ENCODE measurements around the gene FOXK2. TPM values are rescaled to one million over a fixed set of nuclear protein-coding genes. Genes with fewer than 3 reads are reported as not detected.

The FOXK2 gene
- total RNA-seq, 2 experiments from 2014 or later: 58.1 to 75.4 TPM

GRCh38 chr17:82615084-82616020 is 95.8 kb downstream of the FOXK2 start:
- no peaks in the 10 kb centered on the region for H3K9me3 Mint-ChIP-seq (ENCODE audit: low read depth)
- H3K27me3 Mint-ChIP-seq: no peaks in the 10 kb centered on the region
- intact Hi-C loops (cut with DNase I, micrococcal nuclease): loop anchor here in 1 of 2 experiments (5.0 kb wide), 1 partner anchor 52 kb away; no protein-coding TSS in a partner anchor
- CTCF ChIA-PET: interaction anchor here (0.6 to 0.9 kb wide), 2 partner anchors 24 to 294 kb away, joined by 3 read pairs; no protein-coding TSS in a partner anchor
- H3K27ac Mint-ChIP-seq: no peak overlapping the region
- DNase-seq (no peak), ATAC-seq (peak; percentile 40)
- POLR2A ChIA-PET: no interaction called here
- H3K36me3 Mint-ChIP-seq (ENCODE audit: low read depth): peaks cover 44% of the 10 kb centered on the region
- H3K4me3 Mint-ChIP-seq: no peak overlapping the region
- no peaks in the 10 kb centered on the region for H3K4me1 Mint-ChIP-seq

DNA sequence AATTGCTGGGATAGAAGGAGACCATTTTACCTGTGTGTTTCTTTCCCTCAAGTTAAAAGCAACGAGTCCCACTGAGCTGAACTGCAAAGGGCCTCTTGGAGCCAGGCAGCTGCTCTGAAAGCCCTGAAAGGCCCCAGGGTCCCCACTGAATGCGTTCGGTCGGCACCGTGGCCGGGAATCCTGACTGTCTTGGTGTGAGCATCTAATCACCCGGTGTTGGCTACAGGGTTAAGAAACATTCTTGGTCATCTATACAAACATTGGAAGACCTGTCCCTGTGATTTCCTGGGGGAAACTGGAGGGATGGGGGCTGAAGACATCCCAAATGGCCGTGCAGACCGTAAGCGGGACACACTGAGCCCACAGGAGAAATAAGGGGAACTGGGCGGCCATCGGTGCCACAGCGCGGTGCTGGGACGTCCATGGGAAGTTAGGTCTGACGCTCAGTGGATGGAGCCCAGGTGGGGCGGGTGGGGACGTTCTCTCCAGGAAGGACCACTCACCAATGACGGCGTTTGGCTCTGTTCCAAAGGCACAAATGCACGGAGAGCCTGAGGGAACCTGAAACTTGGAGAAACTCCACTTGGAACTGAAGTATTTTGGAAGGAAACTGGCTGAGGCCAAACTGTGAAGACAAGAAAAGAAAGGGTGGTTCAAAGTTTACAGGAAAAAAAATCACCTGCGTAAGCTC is 96.6 kb downstream of the FOXK2 start:
- Mint-ChIP-seq H3K27me3 (no peaks in the 10 kb centered on the region), H3K36me3 (ENCODE audit: low read depth) (peaks cover 52% of the 10 kb centered on the region), H3K27ac (no peak overlapping the region), H3K4me1 (no peaks in the 10 kb centered on the region), H3K9me3 (ENCODE audit: low read depth) (no peaks in the 10 kb centered on the region), H3K4me3 (no peak overlapping the region)
- ChIA-PET CTCF (interaction anchor here (0.6 to 1.1 kb wide), 2 partner anchors 12 to 295 kb away, joined by 3 read pairs; no protein-coding TSS in a partner anchor), POLR2A (no interaction called here)
- intact Hi-C loops (cut with DNase I, micrococcal nuclease): loop anchor here in 1 of 2 experiments (5.0 kb wide), 1 partner anchor 51 kb away; no protein-coding TSS in a partner anchor
- ATAC-seq (no peak), DNase-seq (no peak)

DNA sequence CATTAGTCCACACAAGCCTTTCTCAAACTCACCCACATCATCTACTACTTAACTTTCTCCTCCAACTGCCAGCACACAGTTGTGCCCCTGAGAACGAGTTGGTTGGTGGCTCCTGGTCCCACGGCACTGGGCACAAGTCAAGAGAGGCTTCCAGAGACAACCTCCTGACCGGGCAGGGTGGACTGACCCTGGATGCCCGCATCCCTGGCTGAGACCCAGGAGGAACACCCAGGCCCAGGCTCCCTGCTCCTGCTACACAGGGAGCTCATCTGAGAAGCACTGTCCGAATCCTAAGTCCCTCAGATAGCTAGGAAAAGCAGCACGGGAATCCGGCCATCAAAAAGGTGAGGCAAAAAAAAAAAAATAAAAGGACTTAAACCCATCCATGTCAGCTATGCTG is 99.7 kb downstream of the FOXK2 start:
- intact Hi-C loops (cut with DNase I, micrococcal nuclease): loop anchor here in 1 of 2 experiments (5.0 kb wide), 1 partner anchor 48 kb away; no protein-coding TSS in a partner anchor
- Mint-ChIP-seq H3K4me3 (no peak overlapping the region), H3K9me3 (ENCODE audit: low read depth) (no peaks in the 10 kb centered on the region), H3K27ac (no peak overlapping the region), H3K4me1 (no peaks in the 10 kb centered on the region), H3K36me3 (ENCODE audit: low read depth) (peaks cover 65% of the 10 kb centered on the region), H3K27me3 (no peaks in the 10 kb centered on the region)
- DNase-seq (no peak), ATAC-seq (no peak)
- ChIA-PET CTCF (no interaction called here), POLR2A (interaction anchor here (0.7 kb wide), 1 partner anchor 49 kb away, joined by 4 read pairs; no protein-coding TSS in a partner anchor)

GRCh38 chr17:82619641-82620040 is 100.1 kb downstream of the FOXK2 start:
- Mint-ChIP-seq H3K27ac (no peak overlapping the region), H3K9me3 (ENCODE audit: low read depth) (no peaks in the 10 kb centered on the region), H3K36me3 (ENCODE audit: low read depth) (peaks cover 68% of the 10 kb centered on the region), H3K4me3 (no peak overlapping the region), H3K4me1 (no peaks in the 10 kb centered on the region), H3K27me3 (no peaks in the 10 kb centered on the region)
- CTCF ChIA-PET: no interaction called here
- POLR2A ChIA-PET: interaction anchor here (0.7 kb wide), 2 partner anchors 50 to 126 kb away, joined by 3 to 4 read pairs; no protein-coding TSS in a partner anchor
- intact Hi-C loops (cut with DNase I, micrococcal nuclease): loop anchor here in 1 of 2 experiments (5.0 kb wide), 1 partner anchor 48 kb away; no protein-coding TSS in a partner anchor
- no peak for ATAC-seq
- DNase-seq: no peak

GRCh38 chr17:82623707-82624106 is 104.2 kb downstream of the FOXK2 start:
- H3K36me3 Mint-ChIP-seq (ENCODE audit: low read depth): peaks cover 67% of the 10 kb centered on the region

GRCh38 chr17:82627405-82627804 is 107.9 kb downstream of the FOXK2 start:
- Mint-ChIP-seq H3K36me3 (ENCODE audit: low read depth) (peaks cover 55% of the 10 kb centered on the region), H3K9me3 (ENCODE audit: low read depth) (no peaks in the 10 kb centered on the region), H3K27ac (no peak overlapping the region), H3K4me3 (no peak overlapping the region), H3K27me3 (no peaks in the 10 kb centered on the region), H3K4me1 (peaks cover 2% of the 10 kb centered on the region)
- CTCF ChIA-PET: no interaction called here
- no peak for ATAC-seq
- intact Hi-C loops (cut with DNase I, micrococcal nuclease): no loop called here
- no peak for DNase-seq
- POLR2A ChIA-PET: no interaction called here

More at GRCh38 chr17:82623707-82624106, 104.2 kb downstream of the FOXK2 start:
- Mint-ChIP-seq H3K27ac (no peak overlapping the region), H3K4me3 (no peak overlapping the region), H3K4me1 (peaks cover 2% of the 10 kb centered on the region), H3K27me3 (no peaks in the 10 kb centered on the region), H3K9me3 (ENCODE audit: low read depth) (no peaks in the 10 kb centered on the region)
- no peak for ATAC-seq
- intact Hi-C loops (cut with DNase I, micrococcal nuclease): no loop called here
- POLR2A ChIA-PET: no interaction called here
- CTCF ChIA-PET: no interaction called here
- no peak for DNase-seq

- peak overlapping the region; percentile 60 for H3K27ac Mint-ChIP-seq
- H3K4me3 Mint-ChIP-seq: no peak overlapping the region
- DNase-seq: no peak
- ATAC-seq: no peak
- H3K4me1 Mint-ChIP-seq: peaks cover 10% of the 10 kb centered on the region
- CTCF ChIA-PET: interaction anchor here (0.6 kb wide), 1 partner anchor 434 kb away, joined by 3 read pairs; no protein-coding TSS in a partner anchor
- POLR2A ChIA-PET: no interaction called here
- H3K27me3 Mint-ChIP-seq: no peaks in the 10 kb centered on the region
- H3K36me3 Mint-ChIP-seq (ENCODE audit: low read depth): peaks cover 46% of the 10 kb centered on the region
- no peaks in the 10 kb centered on the region for H3K9me3 Mint-ChIP-seq (ENCODE audit: low read depth)
- intact Hi-C loops (cut with DNase I, micrococcal nuclease): no loop called here
Measured at GRCh38 chr17:82629748-82630147, 110.2 kb downstream of the FOXK2 start.

DNA sequence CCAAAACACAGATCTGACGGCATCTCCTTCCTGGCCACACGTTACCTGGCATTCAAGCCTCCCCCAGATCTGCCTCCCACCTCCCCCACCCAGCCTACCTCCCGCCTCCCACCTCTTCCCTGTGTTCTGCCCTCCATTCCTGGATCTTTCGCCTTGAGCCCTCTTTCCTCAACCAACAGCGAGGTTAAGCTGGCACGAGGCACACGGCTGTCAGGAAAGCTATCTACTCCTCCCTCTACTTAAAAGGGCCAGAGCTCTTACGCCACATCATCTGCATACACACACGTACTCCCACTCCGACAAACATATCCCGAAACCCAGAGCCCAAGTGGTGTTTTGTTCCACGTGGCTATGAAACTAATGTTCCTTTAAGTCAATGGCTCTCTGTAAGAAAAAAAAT is 110.7 kb downstream of the FOXK2 start:
- Mint-ChIP-seq H3K4me1 (peaks cover 10% of the 10 kb centered on the region), H3K27me3 (no peaks in the 10 kb centered on the region), H3K36me3 (ENCODE audit: low read depth) (peaks cover 42% of the 10 kb centered on the region), H3K9me3 (ENCODE audit: low read depth) (no peaks in the 10 kb centered on the region), H3K27ac (peak overlapping the region; percentile 37), H3K4me3 (no peak overlapping the region)
- ChIA-PET POLR2A (no interaction called here), CTCF (no interaction called here)
- DNase-seq: no peak
- intact Hi-C loops (cut with DNase I, micrococcal nuclease): no loop called here
- ATAC-seq: no peak

GRCh38 chr17:82631544-82631943 is 112.0 kb downstream of the FOXK2 start:
- Mint-ChIP-seq H3K4me1 (peaks cover 9% of the 10 kb centered on the region), H3K36me3 (ENCODE audit: low read depth) (peaks cover 39% of the 10 kb centered on the region), H3K27ac (no peak overlapping the region), H3K4me3 (no peak overlapping the region), H3K27me3 (no peaks in the 10 kb centered on the region), H3K9me3 (ENCODE audit: low read depth) (no peaks in the 10 kb centered on the region)
- intact Hi-C loops (cut with DNase I, micrococcal nuclease): no loop called here
- DNase-seq (no peak), ATAC-seq (no peak)
- POLR2A ChIA-PET: no interaction called here
- CTCF ChIA-PET: interaction anchor here (1.2 kb wide), 1 partner anchor 8 kb away, joined by 4 read pairs; no protein-coding TSS in a partner anchor

GRCh38 chr17:82632451-82632850 is 112.9 kb downstream of the FOXK2 start:
- Mint-ChIP-seq H3K27me3 (no peaks in the 10 kb centered on the region), H3K4me3 (no peak overlapping the region), H3K9me3 (ENCODE audit: low read depth) (no peaks in the 10 kb centered on the region), H3K36me3 (ENCODE audit: low read depth) (peaks cover 39% of the 10 kb centered on the region), H3K27ac (no peak overlapping the region), H3K4me1 (peaks cover 14% of the 10 kb centered on the region)
- ChIA-PET POLR2A (no interaction called here), CTCF (no interaction called here)
- DNase-seq: no peak
- no peak for ATAC-seq
- intact Hi-C loops (cut with DNase I, micrococcal nuclease): loop anchor here in 1 of 2 experiments (2.0 kb wide), 1 partner anchor 20 kb away; no protein-coding TSS in a partner anchor

- no peak overlapping the region for H3K4me3 Mint-ChIP-seq
- H3K4me1 Mint-ChIP-seq: peaks cover 14% of the 10 kb centered on the region
- intact Hi-C loops (cut with DNase I, micrococcal nuclease): loop anchor here in 1 of 2 experiments (2.0 kb wide), 1 partner anchor 21 kb away; no protein-coding TSS in a partner anchor
- ATAC-seq: peak; percentile 85
- no peak for DNase-seq
- POLR2A ChIA-PET: no interaction called here
- H3K27ac Mint-ChIP-seq: peak overlapping the region; percentile 60
- no peaks in the 10 kb centered on the region for H3K9me3 Mint-ChIP-seq (ENCODE audit: low read depth)
- CTCF ChIA-PET: no interaction called here
- H3K27me3 Mint-ChIP-seq: no peaks in the 10 kb centered on the region
- H3K36me3 Mint-ChIP-seq (ENCODE audit: low read depth): peaks cover 40% of the 10 kb centered on the region
Measured at GRCh38 chr17:82633343-82633742, 113.8 kb downstream of the FOXK2 start.
